CD4-positive, alpha-beta T cell (primary cell): ENCODE data around the gene TCF19. TPM values are rescaled to one million over a fixed set of nuclear protein-coding genes. Genes with fewer than 3 reads are reported as not detected.
"Not testable (repeated sequence)": the region's sequence is repeated elsewhere in the genome, so short reads cannot be mapped to it uniquely, and the experiment has no call there.

Source experiments
- ATAC-seq: fragments of 200-7000 bp; cut with Tn5 transposase; one replicate; pipeline ENCODE4 v1.10.0; 2022; ENCODE audit warnings: mild to moderate bottlenecking; ENCODE audit not compliant: poor library complexity
- CTCF ChIA-PET: fragments of 350-600 bp; sonication (Branson Sonifier 250); formaldehyde crosslinking; loops from one replicate; lab custom pipeline; 2021; ENCODE audit warnings: antibody characterized with exemption, inconsistent platforms; lab: Charles Lee
- POLR2A ChIA-PET: fragments of 350-600 bp; sonication (Branson Sonifier 250); formaldehyde crosslinking; loops from one replicate; lab custom pipeline; 2021; ENCODE audit warnings: antibody characterized with exemption, inconsistent platforms; lab: Charles Lee
- DNase-seq, 14 experiments: peaks; one replicate each; pipeline ENCODE4 v3.0.0-alpha.2; 2013 to 2020; ENCODE audit warnings: mixed read lengths in 2 of 14
- H3K27ac ChIP-seq, 2 donors: one replicate each; pipeline versions ENCODE4 v1.5.1 to v1.7.0; 2013; ENCODE audit warnings: low read length in 2 of 2, low read depth in 1 of 2, mild to moderate bottlenecking in 1 of 2
- H3K27me3 ChIP-seq, 2 experiments: 1 replicate in 1 of 2; 2 replicates in 1 of 2; pipeline versions ENCODE4 v1.6.1 to v1.7.0; 2013; ENCODE audit warnings: low read length in 2 of 2, control low read depth in 1 of 2, mild to moderate bottlenecking in 1 of 2, moderate library complexity in 1 of 2; ENCODE audit not compliant: insufficient read depth in 2 of 2, control insufficient read depth in 1 of 2
- H3K36me3 ChIP-seq: one replicate; pipeline ENCODE4 v1.6.1; 2013; ENCODE audit warnings: low read length, control low read depth; ENCODE audit not compliant: insufficient read depth
- H3K4me1 ChIP-seq: one replicate; pipeline ENCODE4 v1.6.1; 2013; ENCODE audit warnings: low read length, control low read depth; ENCODE audit not compliant: insufficient read depth
- H3K4me3 ChIP-seq: one replicate; pipeline ENCODE4 v1.5.1; 2013; ENCODE audit warnings: mild to moderate bottlenecking, low read length, moderate library complexity
- H3K9me3 ChIP-seq, 2 experiments: 1 replicate in 1 of 2; 2 replicates in 1 of 2; pipeline versions ENCODE4 v1.6.1 to v1.7.0; 2013; ENCODE audit warnings: low read length in 2 of 2, mild to moderate bottlenecking in 2 of 2, control low read depth in 1 of 2, moderate library complexity in 1 of 2; ENCODE audit not compliant: control insufficient read depth in 1 of 2, insufficient read depth in 1 of 2
- H3K27ac Mint-ChIP-seq: one replicate; pipeline ENCODE4 v1.8.0; 2020; ENCODE audit warnings: mixed read lengths
- H3K27me3 Mint-ChIP-seq: one replicate; pipeline ENCODE4 v1.8.0; 2021; ENCODE audit warnings: mixed read lengths
- H3K36me3 Mint-ChIP-seq: one replicate; pipeline ENCODE4 v1.8.0; 2021; ENCODE audit warnings: low read depth, mixed read lengths
- H3K4me1 Mint-ChIP-seq: one replicate; pipeline ENCODE4 v1.8.0; 2021; ENCODE audit warnings: low read depth, mixed read lengths
- H3K4me3 Mint-ChIP-seq: one replicate; pipeline ENCODE4 v1.8.0; 2020; ENCODE audit warnings: mild to moderate bottlenecking, mixed read lengths
- H3K9me3 Mint-ChIP-seq: one replicate; pipeline ENCODE4 v1.8.0; 2020; ENCODE audit warnings: mixed read lengths
- CTCF ChIP-seq: fragments of 200-600 bp; IDR thresholded peaks from one replicate; pipeline ENCODE4 v1.8.0; 2022; ENCODE audit warnings: antibody characterized with exemption, mild to moderate bottlenecking
- intact Hi-C, 2 experiments: fragments of 100-400 bp; cut with DNase I in 1 of 2; cut with micrococcal nuclease in 1 of 2; formaldehyde crosslinking; loops; one replicate each; pipeline versions ENCODE4 v1.15.1 to v1.9.0; 2023 to 2025; cut with DNase I, micrococcal nuclease
- total RNA-seq, 174 experiments: library from RNA in 2 of 174; stranded (reverse) in 2 of 174; gene quantifications; one replicate each; pipeline ENCODE4 v1.2.3 and lab custom pipeline; 2021 to 2026

Gene TCF19
- total RNA-seq, 2 experiments from 2014 or later, result 3.3 to 4.1 TPM

- peaks cover 39% of the 10 kb centered on the region for H3K36me3 Mint-ChIP-seq
- H3K4me1 ChIP-seq, result peaks cover 47% of the 10 kb centered on the region
- ChIA-PET CTCF (interaction anchor here (0.8 to 7.3 kb wide), 22 partner anchors 9 to 207 kb away, joined by 3 to 97 read pairs (median 5); partner anchors contain the start of gene MICA), POLR2A (interaction anchor here (0.8 to 5.3 kb wide), 31 partner anchors 12 to 639 kb away, joined by 3 to 101 read pairs (median 6); partner anchors contain the start of genes CCHCR1, DDX39B, HLA-B and HLA-C)
- peak overlapping the region; percentile 97 for H3K4me3 Mint-ChIP-seq
- peak overlapping the region; percentile 93 for H3K27ac Mint-ChIP-seq
- peak overlapping the region; percentile 97 to 100 for H3K27ac ChIP-seq
- DNase-seq, result peak in 1 of 14 experiments; percentile 36
- H3K36me3 ChIP-seq, result peaks cover 17% of the 10 kb centered on the region
- not testable (repeated sequence) for H3K9me3 ChIP-seq, H3K9me3 Mint-ChIP-seq, H3K27me3 ChIP-seq, H3K27me3 Mint-ChIP-seq, ATAC-seq
- peaks cover 55% of the 10 kb centered on the region for H3K4me1 Mint-ChIP-seq
- intact Hi-C loops, result loop anchor here (1.0 to 5.0 kb wide), 5 partner anchors 39 to 171 kb away; partner anchors contain the start of genes HLA-C (in 2 of the 2), CCHCR1 (in 1 of the 2), HLA-B (in 1 of the 2) and TCF19 (in 1 of the 2)
- peak overlapping the region; percentile 71 for H3K4me3 ChIP-seq
These were observed 38.0 kb downstream of the TCF19 start for GRCh38 chr6:31196251-31197022.

DNA sequence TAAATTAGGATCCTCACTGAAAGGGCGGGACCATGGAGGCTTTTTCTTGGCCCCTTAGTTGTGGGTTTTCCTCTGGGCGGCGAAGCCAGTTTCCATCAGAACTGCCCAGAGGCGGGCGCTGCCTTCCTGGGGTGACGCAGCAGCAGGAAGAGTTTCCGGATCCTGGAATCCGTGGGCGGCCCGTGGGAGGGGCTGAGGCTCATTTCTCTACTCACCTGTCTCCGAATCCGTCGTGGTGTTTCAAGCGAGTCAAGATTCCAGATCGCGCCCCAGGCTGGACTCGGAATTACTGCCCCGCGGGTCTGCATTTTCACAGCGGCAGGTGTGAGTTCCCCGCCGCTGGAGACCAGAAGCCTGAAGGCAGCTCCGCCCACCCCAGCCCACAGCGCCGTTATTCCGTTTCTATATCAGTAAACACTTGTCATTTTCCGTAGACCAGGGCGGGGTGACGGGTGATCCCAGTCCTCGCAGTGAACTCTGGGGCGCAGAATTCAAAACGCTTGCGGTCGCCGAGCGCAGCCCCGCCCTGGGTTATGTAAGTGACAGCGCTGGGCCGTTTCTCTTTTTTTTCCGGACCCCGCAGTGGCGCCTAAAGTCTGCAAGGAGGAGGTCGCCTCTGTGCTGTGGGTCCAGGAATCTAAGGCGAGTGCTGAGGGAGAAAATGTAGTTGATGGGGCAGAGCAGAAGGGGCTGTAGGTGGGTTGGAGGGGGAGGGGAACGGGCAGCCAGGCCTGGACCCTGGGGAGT lies 39.3 kb downstream of the TCF19 start:
- H3K4me1 ChIP-seq, result peaks cover 60% of the 10 kb centered on the region
- Mint-ChIP-seq H3K4me1 (peaks cover 65% of the 10 kb centered on the region), H3K4me3 (peak overlapping the region; percentile 97), H3K36me3 (peaks cover 41% of the 10 kb centered on the region), H3K9me3 (no peaks in the 10 kb centered on the region), H3K27ac (peak overlapping the region; percentile 93), H3K27me3 (no peaks in the 10 kb centered on the region)
- POLR2A ChIA-PET, result interaction anchor here (0.7 to 5.3 kb wide), 48 partner anchors 8 to 1774 kb away, joined by 3 to 101 read pairs (median 5); partner anchors contain the start of genes CCHCR1, DDX39B, GPSM3 and HLA-B
- H3K27me3 ChIP-seq, result no peaks in the 10 kb centered on the region
- peaks cover 19% of the 10 kb centered on the region for H3K36me3 ChIP-seq
- ATAC-seq (peak; percentile 76), DNase-seq (peak; percentile 91 to 98 (median 92))
- TF ChIP-seq CTCF, result no peak
- H3K4me3 ChIP-seq, result peak overlapping the region; percentile 71
- no peaks in the 10 kb centered on the region for H3K9me3 ChIP-seq
- peak overlapping the region; percentile 97 to 100 for H3K27ac ChIP-seq
- CTCF ChIA-PET, result interaction anchor here (0.6 to 7.3 kb wide), 29 partner anchors 8 to 206 kb away, joined by 3 to 97 read pairs (median 4); partner anchors contain the start of gene MICA
- intact Hi-C loops, result loop anchor here (1.0 to 5.0 kb wide), 6 partner anchors 40 to 170 kb away; partner anchors contain the start of genes HLA-B (in 2 of the 2), HLA-C (in 2 of the 2), CCHCR1 (in 1 of the 2) and TCF19 (in 1 of the 2)

- peak overlapping the region; percentile 97 for H3K4me3 Mint-ChIP-seq
- peaks cover 40% of the 10 kb centered on the region for H3K36me3 Mint-ChIP-seq
- H3K4me1 ChIP-seq, result peaks cover 74% of the 10 kb centered on the region
- intact Hi-C loops, result loop anchor here in 1 of 2 experiments (5.0 kb wide), 1 partner anchor 42 kb away; the partner anchor contains the start of genes CCHCR1 and TCF19
- H3K36me3 ChIP-seq, result peaks cover 19% of the 10 kb centered on the region
- H3K27me3 ChIP-seq, DNase-seq, H3K9me3 ChIP-seq, ATAC-seq, H3K27me3 Mint-ChIP-seq, H3K9me3 Mint-ChIP-seq: not testable (repeated sequence)
- POLR2A ChIA-PET, result interaction anchor here (3.1 to 5.3 kb wide), 7 partner anchors 10 to 168 kb away, joined by 12 to 101 read pairs (median 28); partner anchors contain the start of genes HLA-B and HLA-C
- CTCF ChIA-PET, result interaction anchor here (0.7 to 7.3 kb wide), 2 partner anchors 168 to 539 kb away, joined by 3 to 97 read pairs; no protein-coding TSS in a partner anchor
- H3K4me1 Mint-ChIP-seq, result peaks cover 77% of the 10 kb centered on the region
- H3K4me3 ChIP-seq, result peak overlapping the region; percentile 71
- H3K27ac Mint-ChIP-seq, result peak overlapping the region; percentile 93
- H3K27ac ChIP-seq, result peak overlapping the region; percentile 29 to 97
These were observed 40.7 kb downstream of the TCF19 start for GRCh38 chr6:31199105-31199452.
